Astrocyte (in vitro differentiated cells and primary cell): Measurements from ENCODE around the gene PTPRD. TPM values are rescaled to one million over a fixed set of nuclear protein-coding genes. Genes with fewer than 3 reads are reported as not detected.

Experiments used
- DNase-seq: peaks from one replicate; pipeline ENCODE4 v3.0.0-alpha.2; 2010; ENCODE audit warnings: low read depth
- FAIRE-seq: peaks from 2 replicates; lab custom pipeline; 2011; peaks lifted over from hg19 to GRCh38; lab: Jason Lieb, UNC
- H2AFZ ChIP-seq: 2 replicates; pipeline ENCODE4 v1.6.0; 2012; ENCODE audit warnings: low read depth, low read length, inconsistent platforms
- H3K27ac ChIP-seq: 2 replicates; pipeline ENCODE4 v1.5.1; 2011; ENCODE audit warnings: low read depth, low read length, inconsistent platforms
- H3K27me3 ChIP-seq: 2 replicates; pipeline ENCODE4 v1.6.0; 2011; ENCODE audit warnings: low read length, inconsistent platforms; ENCODE audit not compliant: insufficient read depth
- H3K36me3 ChIP-seq: 2 replicates; pipeline ENCODE4 v1.5.1; 2011; ENCODE audit warnings: low read length, inconsistent platforms; ENCODE audit not compliant: insufficient read depth
- H3K4me1 ChIP-seq: 2 replicates; pipeline ENCODE4 v1.5.1; 2011; ENCODE audit warnings: low read length, inconsistent platforms; ENCODE audit not compliant: insufficient read depth
- H3K4me2 ChIP-seq: 2 replicates; pipeline ENCODE4 v1.6.0; 2012; ENCODE audit warnings: low read length, inconsistent platforms
- H3K4me3 ChIP-seq: 2 replicates; pipeline ENCODE4 v1.5.1; 2011; ENCODE audit warnings: low read depth, mild to moderate bottlenecking, low read length, inconsistent platforms; ENCODE audit not compliant: insufficient read depth
- H3K79me2 ChIP-seq: 2 replicates; pipeline ENCODE4 v1.6.0; 2012; ENCODE audit warnings: mild to moderate bottlenecking, low read length, inconsistent platforms; ENCODE audit not compliant: insufficient read depth
- H3K9ac ChIP-seq: 2 replicates; pipeline ENCODE4 v1.6.0; 2012; ENCODE audit warnings: mild to moderate bottlenecking, low read length, inconsistent platforms
- H3K9me3 ChIP-seq: 2 replicates; pipeline ENCODE4 v1.5.1; 2012; ENCODE audit warnings: low read depth, mild to moderate bottlenecking, low read length, inconsistent platforms; ENCODE audit not compliant: insufficient read depth
- H4K20me1 ChIP-seq: 2 replicates; pipeline ENCODE4 v1.6.0; 2012; ENCODE audit warnings: low read length, inconsistent platforms; ENCODE audit not compliant: insufficient read depth
- H3K27ac Mint-ChIP-seq: one replicate; pipeline ENCODE4 v1.8.0; 2021; ENCODE audit warnings: mild to moderate bottlenecking, mixed read lengths; ENCODE audit not compliant: unreplicated experiment
- H3K27me3 Mint-ChIP-seq: one replicate; pipeline ENCODE4 v1.8.0; 2021; ENCODE audit warnings: low read depth, mixed read lengths; ENCODE audit not compliant: unreplicated experiment
- H3K36me3 Mint-ChIP-seq: one replicate; pipeline ENCODE4 v1.8.0; 2021; ENCODE audit warnings: low read depth, mixed read lengths; ENCODE audit not compliant: unreplicated experiment
- H3K4me1 Mint-ChIP-seq: one replicate; pipeline ENCODE4 v1.8.0; 2021; ENCODE audit warnings: low read depth, mixed read lengths; ENCODE audit not compliant: unreplicated experiment
- H3K4me3 Mint-ChIP-seq: one replicate; pipeline ENCODE4 v1.8.0; 2021; ENCODE audit warnings: mild to moderate bottlenecking, moderate library complexity, mixed read lengths; ENCODE audit not compliant: unreplicated experiment
- H3K9me3 Mint-ChIP-seq: one replicate; pipeline ENCODE4 v1.8.0; 2021; ENCODE audit warnings: mild to moderate bottlenecking, mixed read lengths; ENCODE audit not compliant: unreplicated experiment
- CTCF ChIP-seq: IDR thresholded peaks from 2 replicates; pipeline ENCODE4 v1.5.1; 2011; ENCODE audit warnings: low read depth, mild to moderate bottlenecking, inconsistent platforms, low read length, moderate library complexity; ENCODE audit not compliant: insufficient read depth
- EZH2 ChIP-seq: IDR thresholded peaks from 2 replicates; pipeline ENCODE4 v1.6.1; 2012; ENCODE audit warnings: mild to moderate bottlenecking, low read length, inconsistent platforms; ENCODE audit not compliant: insufficient read depth
- total RNA-seq: library from RNA; stranded (reverse); gene quantifications from 2 replicates; pipeline ENCODE4 v1.2.1, GENCODE V29; 2021

The PTPRD gene
- total RNA-seq, 1 donor from 2014 or later = 88.1 TPM

GRCh38 chr9:9753266-9753665, 859.5 kb downstream of the PTPRD start:
- H3K27me3 ChIP-seq = no peaks in the 10 kb centered on the region
- no peaks in the 10 kb centered on the region for H3K36me3 Mint-ChIP-seq
- no peak overlapping the region for H3K4me3 Mint-ChIP-seq
- H3K4me3 ChIP-seq = no peak overlapping the region
- H3K9me3 Mint-ChIP-seq = no peaks in the 10 kb centered on the region
- DNase-seq (no peak), FAIRE-seq (no peak)
- peaks cover under 1% of the 10 kb centered on the region for H3K4me1 Mint-ChIP-seq
- no peak overlapping the region for H2AFZ ChIP-seq
- H3K36me3 ChIP-seq = no peaks in the 10 kb centered on the region
- H3K27ac Mint-ChIP-seq = no peak overlapping the region
- no peaks in the 10 kb centered on the region for H4K20me1 ChIP-seq
- no peak overlapping the region for H3K4me2 ChIP-seq
- TF ChIP-seq EZH2 = no peak
- no peak for TF ChIP-seq CTCF
- no peaks in the 10 kb centered on the region for H3K4me1 ChIP-seq
- no peaks in the 10 kb centered on the region for H3K27me3 Mint-ChIP-seq
- no peaks in the 10 kb centered on the region for H3K9me3 ChIP-seq
- H3K27ac ChIP-seq = no peak overlapping the region
- no peak overlapping the region for H3K9ac ChIP-seq
- H3K79me2 ChIP-seq = no peaks in the 10 kb centered on the region

GRCh38 chr9:9752722-9753121, 860.1 kb downstream of the PTPRD start:
- no peak for FAIRE-seq
- no peaks in the 10 kb centered on the region for H3K4me1 ChIP-seq
- no peaks in the 10 kb centered on the region for H3K9me3 ChIP-seq
- no peak overlapping the region for H3K4me3 Mint-ChIP-seq
- H3K79me2 ChIP-seq = no peaks in the 10 kb centered on the region
- H3K27me3 Mint-ChIP-seq = no peaks in the 10 kb centered on the region
- H3K4me3 ChIP-seq = no peak overlapping the region
- peaks cover 6% of the 10 kb centered on the region for H3K4me1 Mint-ChIP-seq
- no peak overlapping the region for H3K27ac ChIP-seq
- no peaks in the 10 kb centered on the region for H3K36me3 ChIP-seq
- H3K27me3 ChIP-seq = no peaks in the 10 kb centered on the region
- no peaks in the 10 kb centered on the region for H3K36me3 Mint-ChIP-seq
- H3K4me2 ChIP-seq = no peak overlapping the region
- H3K9me3 Mint-ChIP-seq = no peaks in the 10 kb centered on the region
- no peak for TF ChIP-seq CTCF
- no peak for TF ChIP-seq EZH2
- DNase-seq = no peak
- H2AFZ ChIP-seq = no peak overlapping the region
- no peak overlapping the region for H3K27ac Mint-ChIP-seq
- no peaks in the 10 kb centered on the region for H4K20me1 ChIP-seq
- H3K9ac ChIP-seq = no peak overlapping the region

- FAIRE-seq (no peak), DNase-seq (no peak)
- Mint-ChIP-seq H3K9me3 (no peaks in the 10 kb centered on the region), H3K27ac (no peak overlapping the region), H3K36me3 (no peaks in the 10 kb centered on the region), H3K4me3 (no peak overlapping the region), H3K4me1 (peaks cover 8% of the 10 kb centered on the region), H3K27me3 (no peaks in the 10 kb centered on the region)
- Histone ChIP-seq H2AFZ (no peak overlapping the region), H3K36me3 (no peaks in the 10 kb centered on the region), H3K4me1 (no peaks in the 10 kb centered on the region), H3K27me3 (no peaks in the 10 kb centered on the region), H3K9ac (no peak overlapping the region), H3K79me2 (no peaks in the 10 kb centered on the region), H3K4me3 (no peak overlapping the region), H3K9me3 (no peaks in the 10 kb centered on the region), H4K20me1 (no peaks in the 10 kb centered on the region), H3K4me2 (no peak overlapping the region), H3K27ac (no peak overlapping the region)
- TF ChIP-seq EZH2 (no peak), CTCF (no peak)
Measured at GRCh38 chr9:9751996-9752395, 860.8 kb downstream of the PTPRD start.
